Fibroblast of skin of right biceps (primary cell): ENCODE data around the gene PLG.
"Not testable (repeated sequence)": the region's sequence is repeated elsewhere in the genome, so short reads cannot be mapped to it uniquely, and the experiment has no call there.

Experiments used
- DNase-seq: peaks from one replicate; pipeline ENCODE4 v3.0.0-alpha.2; 2013

PLG gene

DNA sequence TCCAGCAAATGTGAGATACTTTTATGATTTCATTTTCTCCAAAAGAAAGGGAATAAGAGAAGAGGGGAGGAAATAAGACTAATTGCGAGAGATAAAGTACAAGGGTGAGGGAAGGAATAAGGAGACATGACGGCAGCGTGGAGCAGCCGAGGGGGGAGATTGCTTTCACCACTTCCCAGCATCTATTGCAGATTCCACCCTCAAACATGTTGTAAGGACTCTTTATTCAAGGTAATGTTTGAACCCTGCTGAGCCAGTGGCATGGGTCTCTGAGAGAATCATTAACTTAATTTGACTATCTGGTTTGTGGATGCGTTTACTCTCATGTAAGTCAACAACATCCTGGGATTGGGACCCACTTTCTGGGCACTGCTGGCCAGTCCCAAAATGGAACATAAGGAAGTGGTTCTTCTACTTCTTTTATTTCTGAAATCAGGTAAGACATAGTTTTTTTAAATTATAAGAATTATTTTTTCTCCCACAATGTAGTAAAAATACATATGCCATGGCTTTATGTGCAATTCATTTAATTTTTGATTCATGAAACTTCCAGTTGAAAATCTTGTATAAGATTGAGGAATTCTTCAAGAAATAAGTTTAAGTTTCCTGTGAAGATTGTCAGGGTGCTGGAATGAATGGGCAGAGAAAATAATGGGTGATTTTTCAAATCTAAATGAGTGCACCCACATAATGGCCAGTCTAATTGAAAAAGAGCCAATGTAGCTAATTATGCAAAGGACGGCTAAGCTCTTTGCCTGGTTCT is at the start of gene PLG:
Gene PLG (plus strand): TSS at position 327 of the 763 bp plus-strand sequence. CDS start 61 bp downstream, at position 388.
- not testable (repeated sequence) for DNase-seq

DNA sequence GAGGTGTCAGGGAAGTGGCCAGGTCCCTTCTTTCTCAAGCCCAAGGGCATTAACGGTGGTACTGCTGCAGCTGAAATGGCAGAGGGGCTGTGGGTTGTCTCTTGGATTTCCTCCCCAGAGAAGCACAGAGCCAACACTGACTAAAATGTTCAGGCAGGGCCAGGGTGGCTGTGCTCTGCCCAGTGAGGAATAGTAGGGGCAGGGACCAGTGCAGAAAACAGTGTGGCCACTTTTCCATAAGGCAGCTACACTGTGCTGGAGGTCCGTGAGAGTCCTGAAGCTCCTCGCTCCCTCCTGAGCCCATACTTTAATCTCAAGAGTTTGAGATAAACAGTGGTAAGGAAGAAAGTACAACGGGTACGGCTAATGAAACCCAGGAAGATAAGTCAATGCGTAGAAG is 42.5 kb upstream of the PLG start:
- DNase-seq, result no peak

DNA sequence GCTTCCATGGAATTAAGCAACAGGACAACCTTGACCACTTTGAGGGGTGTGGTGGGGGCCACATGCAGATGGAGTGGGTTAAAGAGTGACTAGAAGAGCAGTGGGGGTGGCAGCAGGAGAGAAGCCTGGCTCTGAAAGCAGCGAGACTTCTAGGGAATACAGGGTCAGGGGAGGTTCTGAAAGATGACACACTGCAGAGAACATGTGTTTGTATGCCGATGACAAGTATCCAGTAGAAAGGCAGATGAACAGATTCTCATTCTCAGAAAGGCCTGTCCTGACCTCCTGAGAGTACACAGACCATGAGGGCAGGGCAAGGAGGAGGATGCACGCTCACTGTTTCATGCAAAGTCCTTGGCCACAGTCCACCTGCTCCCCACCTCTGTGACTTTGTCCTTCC is 40.8 kb upstream of the PLG start:
- DNase-seq, result no peak

DNA sequence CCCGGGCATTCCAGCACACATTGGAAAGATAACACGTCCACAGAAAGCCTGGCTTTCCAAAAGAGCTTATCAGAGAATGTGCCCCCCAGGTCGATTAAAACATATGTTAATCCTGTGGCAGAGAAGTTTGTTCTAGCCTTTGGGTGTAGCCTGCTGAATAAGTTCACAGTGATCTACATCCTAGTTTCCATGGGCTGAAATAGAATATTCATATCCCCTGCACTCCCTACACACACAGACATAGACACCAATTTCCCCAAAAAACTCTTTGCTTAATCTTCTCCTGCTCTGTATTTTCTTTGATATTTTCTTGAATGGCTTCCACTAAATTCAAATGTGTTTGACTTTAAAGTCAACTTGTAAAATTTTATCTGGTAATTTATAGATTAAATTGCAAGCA is 39.6 kb upstream of the PLG start:
- no peak for DNase-seq

DNA sequence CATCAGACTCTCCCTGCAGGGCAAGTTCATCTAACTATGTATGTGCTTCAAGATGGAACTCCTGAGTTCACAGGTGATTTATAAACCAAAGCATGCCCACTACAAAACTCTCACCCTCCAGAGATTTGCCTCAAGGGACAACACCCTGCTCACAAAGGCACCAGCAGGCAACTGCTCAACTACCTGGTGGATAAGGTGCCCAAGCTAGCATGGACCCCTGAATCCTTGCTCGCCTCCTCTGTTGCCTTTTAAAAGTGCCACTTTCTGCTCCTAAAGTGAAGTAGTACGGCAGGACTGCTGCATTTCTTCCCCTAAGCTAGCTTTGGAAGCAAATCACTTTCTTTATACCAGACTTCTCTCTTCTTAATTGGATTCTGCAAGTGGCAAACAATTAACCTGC is 39.2 kb upstream of the PLG start:
- no peak for DNase-seq

DNA sequence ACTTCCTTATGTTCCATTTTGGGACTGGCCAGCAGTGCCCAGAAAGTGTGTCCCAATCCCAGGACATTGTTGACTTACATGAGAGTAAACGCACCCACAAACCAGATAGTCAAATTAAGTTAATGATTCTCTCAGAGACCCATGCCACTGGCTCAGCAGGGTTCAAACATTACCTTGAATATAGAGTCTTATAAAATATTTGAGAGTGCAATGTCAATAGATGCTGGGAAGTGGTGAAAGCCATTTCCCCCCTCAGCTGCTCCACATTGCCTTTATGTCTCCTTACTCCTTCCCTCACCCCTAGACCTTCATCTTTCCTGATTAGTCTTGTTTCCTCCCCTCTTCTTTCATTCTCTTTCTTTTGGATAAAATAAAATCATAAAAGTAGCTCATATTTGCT is 37.8 kb upstream of the PLG start, which contains the start of gene LPA:
Gene LPA (minus strand): TSS at position 78 of the 400 bp plus-strand sequence. CDS start 61 bp downstream, at position 17.
- not testable (repeated sequence) for DNase-seq

DNA sequence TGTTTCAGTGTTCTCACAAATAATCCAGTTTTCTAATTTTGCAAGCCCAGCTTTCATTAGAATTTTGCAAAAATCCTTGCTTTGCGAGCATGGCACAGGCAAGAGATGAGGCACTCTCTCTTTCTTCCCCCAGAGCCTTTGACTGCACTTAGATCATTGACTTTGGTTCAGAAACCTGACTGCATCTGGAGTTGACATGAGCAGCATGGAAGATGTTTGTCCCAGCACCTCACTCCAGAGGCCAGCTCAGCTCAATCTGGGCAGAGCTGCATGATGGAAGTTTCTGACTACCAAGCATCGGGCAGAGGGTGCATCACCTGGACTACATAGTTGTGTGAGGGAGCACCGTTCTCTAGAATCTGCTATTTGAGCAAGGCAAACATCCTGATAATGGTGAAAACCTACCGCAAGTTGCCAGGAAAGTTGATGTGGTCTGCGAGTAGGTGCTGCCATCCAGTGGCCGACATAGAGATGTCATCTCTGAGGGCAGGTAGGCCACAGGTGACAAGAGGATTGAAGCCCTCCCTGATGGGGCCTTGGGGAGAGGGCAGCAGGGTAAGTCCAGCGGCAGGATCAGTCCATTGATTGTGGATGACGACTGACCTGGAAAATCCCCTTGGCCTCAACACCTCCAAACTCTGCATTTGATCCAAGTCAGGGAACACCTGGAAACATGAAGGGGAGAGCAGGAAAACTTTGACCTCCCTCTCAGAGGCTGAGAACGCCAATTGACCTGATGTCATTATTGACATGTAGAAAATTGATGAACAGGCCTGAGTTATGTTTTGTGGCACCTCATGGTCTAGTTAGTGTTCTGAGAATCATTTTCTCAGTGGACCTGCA is 34.2 kb upstream of the PLG start:
- DNase-seq, result no peak

DNA sequence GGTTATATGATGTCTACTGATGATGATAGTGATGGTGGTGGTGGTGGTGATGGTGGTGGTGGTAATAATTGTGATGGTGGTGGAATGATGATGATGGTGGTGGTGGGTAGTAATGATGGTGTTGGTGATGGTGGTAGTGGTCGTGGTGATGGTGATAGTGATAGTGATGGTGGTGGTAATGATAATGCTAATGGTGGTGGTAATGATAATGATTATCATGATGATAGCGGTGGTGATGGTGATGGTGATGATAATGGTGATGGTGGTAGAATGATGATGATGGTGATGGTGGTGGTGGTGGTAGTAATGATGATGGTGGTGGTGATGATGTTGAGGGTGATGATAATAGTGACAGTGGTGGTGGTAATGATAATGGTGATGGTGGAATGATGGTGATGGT is 33.5 kb upstream of the PLG start:
- no peak for DNase-seq

DNA sequence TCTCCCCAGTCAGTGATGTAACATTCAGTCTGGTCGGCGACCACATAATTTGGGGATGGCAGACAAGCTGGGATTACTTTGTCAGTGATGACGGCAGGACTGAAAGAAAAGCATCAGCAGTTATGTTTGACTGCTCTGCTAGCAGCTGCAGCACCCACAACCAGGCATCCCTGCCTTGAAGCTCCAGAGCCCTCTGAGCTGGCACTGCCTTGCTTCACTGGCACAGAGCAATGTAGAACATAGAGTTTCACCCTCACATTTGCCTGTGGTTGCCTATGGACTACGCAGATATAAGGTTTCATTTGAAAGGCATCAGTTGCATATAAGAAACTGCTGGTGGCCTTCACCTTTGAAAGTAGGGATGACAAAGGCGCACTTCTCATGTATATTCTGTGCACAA is 25.6 kb upstream of the PLG start:
- DNase-seq, result not testable (repeated sequence)

DNA sequence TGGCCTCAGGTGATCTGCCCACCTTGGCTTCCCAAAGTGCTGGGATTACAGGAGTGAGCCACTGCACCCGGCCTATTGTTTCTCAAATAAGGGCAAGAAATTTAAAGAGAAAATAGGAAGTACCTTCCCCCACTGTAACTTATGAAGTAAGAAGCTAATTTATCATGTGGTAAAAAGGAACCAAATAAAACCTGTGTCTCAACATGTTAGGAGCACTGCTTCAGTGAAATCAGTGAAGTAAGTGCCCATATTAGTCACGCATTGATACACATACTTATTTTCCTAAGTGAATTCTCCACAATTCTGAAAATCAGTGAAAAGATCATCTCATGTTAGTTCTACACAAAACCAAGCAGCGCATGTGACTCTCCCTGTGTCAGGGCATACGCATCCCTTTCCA is 23.8 kb upstream of the PLG start:
- DNase-seq, result no peak

DNA sequence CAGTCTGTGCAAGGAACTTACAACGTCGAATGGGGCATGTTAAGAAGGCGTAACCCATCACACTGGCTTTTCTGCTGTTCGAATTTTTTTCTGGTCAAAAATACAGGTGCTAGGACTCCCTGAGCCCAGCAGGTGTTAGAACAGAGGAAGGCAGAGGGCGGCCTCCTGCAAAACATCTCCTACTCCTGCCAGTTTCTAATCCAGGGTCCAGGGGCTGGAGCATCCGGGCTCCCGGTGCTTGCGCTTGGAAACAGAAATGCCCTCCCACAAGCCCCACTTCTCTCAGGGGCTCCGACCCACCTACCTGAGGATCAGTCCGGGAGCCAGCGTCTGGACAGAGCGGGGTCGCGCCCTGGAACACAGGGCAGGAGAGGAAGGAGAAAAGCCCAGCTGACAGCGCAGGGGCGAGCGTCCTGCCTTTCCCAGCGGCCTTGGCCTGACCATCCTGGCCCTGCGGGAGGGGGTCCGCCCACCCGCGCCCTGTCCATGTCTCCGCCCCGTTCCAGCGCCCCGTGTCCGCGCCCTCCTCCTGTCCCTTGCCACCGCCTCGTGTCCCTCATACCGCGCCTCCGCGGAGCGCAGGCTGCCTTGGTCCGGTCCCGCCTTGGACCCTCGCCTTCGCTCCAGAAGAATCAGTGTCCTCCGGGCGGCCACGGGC is 23.2 kb upstream of the PLG start:
- DNase-seq, result no peak

DNA sequence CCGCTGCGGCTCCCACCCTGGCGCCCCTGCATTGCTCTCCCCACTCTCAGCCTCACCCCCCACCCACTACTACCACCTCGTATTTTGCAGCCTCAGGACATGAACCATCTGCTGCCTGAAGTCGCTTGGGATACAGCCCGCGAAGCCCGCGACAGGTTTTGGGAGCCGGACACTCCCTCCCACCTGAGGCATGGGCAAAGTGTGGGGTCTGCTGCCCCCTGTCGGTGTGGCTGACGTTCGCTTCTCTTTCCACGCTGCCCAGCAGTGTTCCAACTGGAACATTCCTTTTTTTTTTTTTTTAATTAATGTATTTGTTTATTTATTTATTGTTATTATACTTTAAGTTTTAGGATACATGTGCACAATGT is 22.7 kb upstream of the PLG start:
- no peak for DNase-seq

DNA sequence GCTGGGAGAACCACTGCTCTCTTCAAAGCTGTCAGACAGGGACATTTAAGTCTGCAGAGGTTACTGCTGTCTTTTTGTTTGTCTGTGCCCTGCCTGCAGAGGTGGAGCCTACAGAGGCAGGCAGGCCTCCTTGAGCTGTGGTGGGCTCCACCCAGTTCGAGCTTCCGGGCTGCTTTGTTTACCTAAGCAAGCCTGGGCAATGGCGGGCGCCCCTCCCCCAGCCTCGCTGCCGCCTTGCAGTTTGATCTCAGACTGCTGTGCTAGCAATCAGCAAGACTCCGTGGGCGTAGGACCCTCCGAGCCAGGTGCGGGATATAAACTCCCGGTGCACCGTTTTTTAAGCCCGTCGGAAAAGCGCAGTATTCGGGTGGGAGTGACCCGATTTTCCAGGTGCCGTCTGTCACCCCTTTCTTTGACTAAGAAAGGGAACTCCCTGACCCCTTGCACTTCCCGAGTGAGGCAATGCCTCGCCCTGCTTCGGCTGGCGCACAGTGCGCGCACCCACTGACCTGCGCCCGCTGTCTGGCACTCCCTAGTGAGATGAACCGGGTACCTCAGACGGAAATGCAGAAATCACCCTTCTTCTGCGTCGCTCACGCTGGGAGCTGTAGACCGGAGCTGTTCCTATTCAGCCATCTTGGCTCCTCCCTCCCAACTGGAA is 16.8 kb upstream of the PLG start:
- DNase-seq, result not testable (repeated sequence)

DNA sequence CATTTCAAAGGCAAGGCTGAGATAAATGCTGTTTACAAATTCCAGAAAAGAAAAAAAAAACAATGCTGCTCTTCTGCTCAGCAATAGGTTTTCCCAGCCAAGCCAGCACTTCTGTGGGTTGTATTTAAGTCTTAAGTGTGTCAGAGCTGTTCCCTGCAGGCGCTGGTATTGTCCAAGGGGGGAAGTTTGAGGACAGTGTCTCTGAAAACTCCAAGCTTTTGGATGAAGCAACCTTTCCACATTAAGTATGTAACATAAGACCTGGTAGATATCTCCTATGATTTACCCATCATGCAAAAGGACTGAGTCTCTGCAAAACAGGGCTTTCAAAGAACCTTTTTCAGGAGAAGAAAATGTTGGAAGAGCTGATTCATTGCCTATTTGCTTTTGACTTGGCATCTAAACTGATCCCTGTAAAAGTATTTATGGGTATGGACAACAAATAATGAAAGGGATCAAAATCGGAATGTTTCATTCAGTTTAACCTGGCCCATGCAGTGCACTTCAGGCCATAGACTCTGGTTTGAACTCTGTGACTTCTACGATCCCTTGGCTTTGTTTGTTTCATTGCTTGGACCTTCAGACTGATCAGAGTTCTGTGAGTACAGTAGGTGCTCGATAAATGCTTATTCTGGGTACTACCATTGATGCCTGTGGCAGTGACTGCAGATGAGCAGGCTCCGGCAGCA is 16.1 kb upstream of the PLG start:
- no peak for DNase-seq

DNA sequence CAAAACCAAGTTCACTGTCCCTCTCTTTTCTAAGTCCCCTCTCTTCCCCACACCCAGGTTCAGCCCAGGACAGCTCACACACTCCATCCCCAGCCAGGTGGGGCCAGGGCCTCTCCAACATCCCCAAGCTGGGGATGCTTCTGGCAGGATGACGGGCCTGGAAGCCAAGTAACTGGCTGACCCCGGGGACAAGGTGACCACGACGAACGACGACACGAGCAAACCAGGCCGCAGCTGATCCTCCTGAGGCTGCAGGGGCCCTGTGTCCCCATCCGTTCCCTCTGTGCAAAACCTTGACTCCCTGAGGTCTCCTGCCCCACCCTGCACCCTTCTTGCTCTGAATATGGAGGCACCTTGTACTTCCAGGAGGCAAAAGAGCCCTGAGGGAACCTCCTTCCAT is 11.6 kb upstream of the PLG start:
- no peak for DNase-seq

DNA sequence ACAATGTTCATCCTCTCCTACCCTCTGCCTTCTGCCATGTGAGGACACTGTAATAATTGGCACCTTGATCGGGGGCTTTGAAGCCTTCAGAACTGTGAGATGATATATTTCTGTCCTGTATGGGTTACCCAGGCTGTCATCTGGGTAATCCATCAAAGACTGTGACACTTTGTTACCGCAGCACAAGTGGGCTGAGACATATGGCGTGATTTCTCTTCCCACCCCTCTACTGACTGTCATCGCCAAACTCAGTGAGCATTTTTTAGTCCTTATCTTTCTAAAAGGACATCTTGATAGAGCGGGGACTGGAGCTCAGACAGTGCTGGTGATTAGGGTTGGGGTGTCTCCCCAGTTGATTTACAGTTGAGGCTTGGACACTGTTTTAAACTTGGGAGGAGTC is 10.4 kb upstream of the PLG start:
- DNase-seq, result no peak

DNA sequence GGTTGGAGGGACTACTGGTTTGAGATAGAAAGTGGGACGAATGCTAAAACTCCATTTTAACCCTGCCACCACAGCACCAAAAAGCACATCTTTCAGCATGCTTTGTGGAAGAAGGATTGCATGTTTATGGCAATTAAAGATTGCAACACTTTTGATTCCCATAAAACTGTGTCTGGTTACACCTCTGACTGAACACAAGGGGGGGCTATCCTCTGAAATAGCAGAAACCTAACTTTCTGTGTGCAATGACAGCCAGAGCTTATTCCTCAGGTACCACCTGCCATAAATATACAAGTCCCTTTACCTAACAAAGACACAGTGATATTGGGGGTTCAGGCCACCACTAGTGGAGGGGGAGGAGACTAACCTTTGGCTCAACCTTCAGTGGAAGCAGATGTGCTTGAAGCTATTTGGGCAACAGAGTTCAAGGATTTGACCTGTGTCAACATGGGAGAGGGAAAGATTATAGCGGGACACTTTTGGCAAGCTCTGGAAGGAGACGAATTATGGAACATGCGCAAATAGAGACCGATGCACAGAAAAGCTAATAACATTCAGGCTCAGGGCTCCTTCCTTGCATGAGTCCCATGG is 9.6 kb upstream of the PLG start:
- DNase-seq, result no peak

DNA sequence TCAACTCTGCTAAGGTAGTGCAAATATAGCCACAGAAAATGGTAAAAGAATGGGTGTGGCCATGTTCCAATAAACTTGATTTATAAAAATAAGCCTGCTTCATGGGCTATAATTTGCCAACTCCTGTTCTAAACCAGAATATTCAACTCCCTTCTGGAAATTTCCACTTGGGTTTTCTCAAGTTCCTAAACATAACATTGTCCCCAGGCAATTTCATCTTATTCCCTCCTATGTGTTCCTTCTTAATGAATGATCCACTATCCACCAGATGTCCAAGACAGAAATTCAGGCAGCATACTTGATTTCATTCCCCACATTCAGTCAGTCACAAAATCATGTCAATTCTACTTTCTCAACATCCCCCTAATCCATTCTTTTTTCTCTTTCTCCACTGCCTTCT is 7.0 kb upstream of the PLG start:
- peak; percentile 20 for DNase-seq

DNA sequence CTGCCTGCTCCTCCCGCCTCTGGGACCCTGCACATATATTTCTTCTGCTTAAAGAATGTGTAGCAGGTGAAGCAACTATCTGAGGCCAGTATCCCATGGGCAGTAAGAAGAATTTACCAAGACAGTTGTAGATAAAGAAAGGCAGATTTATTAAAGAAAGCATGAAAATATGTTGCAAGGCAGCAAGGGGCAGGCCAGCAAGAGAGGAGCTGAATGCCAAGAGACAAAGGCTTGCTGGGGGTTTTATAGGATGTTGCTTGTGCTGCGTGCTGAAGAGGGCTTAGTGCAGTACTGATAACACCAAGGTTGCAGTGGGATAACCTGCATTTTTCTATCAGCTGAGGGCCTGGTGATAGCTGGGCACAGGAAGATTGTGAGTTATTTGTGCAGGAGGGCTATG is 6.4 kb upstream of the PLG start:
- not testable (repeated sequence) for DNase-seq

DNA sequence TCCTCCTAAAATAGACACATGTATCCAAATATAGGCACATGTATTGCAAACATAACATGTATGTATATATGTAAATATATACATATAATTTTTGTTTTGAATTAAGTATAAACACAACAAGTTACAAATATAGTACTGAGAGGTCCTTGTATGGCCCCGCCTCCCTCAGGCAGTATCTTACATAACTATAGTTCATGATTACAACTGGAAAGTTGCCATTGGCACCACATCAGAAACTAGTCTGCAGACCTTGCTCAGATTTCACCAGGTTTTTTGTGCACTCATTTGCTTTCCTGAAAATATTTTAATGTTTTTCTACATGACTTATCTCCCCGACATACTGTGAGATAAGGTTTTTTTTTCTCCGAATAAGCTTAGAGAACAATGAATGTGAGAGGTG is 5.2 kb upstream of the PLG start:
- DNase-seq, result not testable (repeated sequence)

DNA sequence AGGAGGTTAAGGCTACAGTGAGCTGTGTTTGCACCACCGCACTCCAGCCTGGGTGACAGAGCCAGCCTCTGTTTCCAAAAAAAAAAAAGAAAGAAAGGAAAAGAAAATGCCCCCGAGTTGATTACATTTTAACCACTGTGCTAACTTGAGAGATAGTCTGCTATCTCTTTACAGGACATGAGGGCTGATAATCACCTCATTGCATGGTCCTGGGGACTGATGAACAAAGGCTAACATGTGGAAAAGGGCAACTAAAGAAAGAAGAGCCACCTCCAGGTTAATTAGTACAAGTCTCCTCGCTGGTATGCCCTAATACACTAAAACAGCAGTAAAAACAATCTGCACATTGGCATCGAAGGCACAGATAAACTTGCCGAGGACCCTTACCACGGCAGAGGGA is 4.2 kb upstream of the PLG start:
- no peak for DNase-seq

DNA sequence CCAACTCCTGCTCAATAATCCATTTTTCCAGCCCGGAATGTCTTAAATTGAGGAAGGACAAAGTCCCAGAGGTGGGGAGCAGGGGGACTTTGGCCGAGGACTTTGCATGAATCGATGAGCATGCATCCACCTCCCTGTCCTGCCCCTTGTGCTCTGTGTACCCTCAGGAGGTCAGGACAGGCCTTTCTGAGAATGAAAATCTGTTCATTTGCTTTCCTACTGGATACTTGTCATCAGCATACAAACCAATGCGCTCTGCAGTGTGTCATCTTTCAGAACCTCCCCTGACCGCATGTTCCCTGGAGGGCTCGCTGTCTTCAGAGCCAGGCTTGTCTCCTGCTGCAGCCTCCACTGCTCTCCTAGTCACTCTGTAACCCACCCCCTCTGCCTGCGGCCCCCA is 2.6 kb downstream of the PLG start:
- DNase-seq, result not testable (repeated sequence)
